HG03097 (cell line): ENCODE measurements around the gene SGIP1.
"Not testable (repeated sequence)": the region's sequence is repeated elsewhere in the genome, so short reads cannot be mapped to it uniquely, and the experiment has no call there.

Source experiments
- ATAC-seq: cut with Tn5 transposase; IDR thresholded peaks from one replicate; pipeline ENCODE4 v1.9.1; 2021; ENCODE audit not compliant: unreplicated experiment, low FRiP score

The SGIP1 gene

GRCh38 chr1:66758241-66758755, 224.3 kb downstream of the SGIP1 start:
- ATAC-seq, result peak; percentile 100

- no peak for ATAC-seq
Observed at GRCh38 chr1:66760506-66760905, 226.6 kb downstream of the SGIP1 start.

GRCh38 chr1:66761221-66761620, 227.3 kb downstream of the SGIP1 start:
- ATAC-seq, result no peak

- no peak for ATAC-seq
Observed at GRCh38 chr1:66764994-66765578, 231.1 kb downstream of the SGIP1 start.

GRCh38 chr1:66767626-66768025, 233.7 kb downstream of the SGIP1 start:
- ATAC-seq, result no peak

GRCh38 chr1:66768965-66769364, 235.0 kb downstream of the SGIP1 start:
- ATAC-seq, result no peak

GRCh38 chr1:66769512-66770229, 235.7 kb downstream of the SGIP1 start:
- no peak for ATAC-seq

- no peak for ATAC-seq
Observed at GRCh38 chr1:66770240-66770639, 236.3 kb downstream of the SGIP1 start.

GRCh38 chr1:66770694-66771093, 236.7 kb downstream of the SGIP1 start:
- no peak for ATAC-seq

GRCh38 chr1:66773227-66773626, 239.3 kb downstream of the SGIP1 start:
- ATAC-seq, result no peak

GRCh38 chr1:66774438-66774837, 240.5 kb downstream of the SGIP1 start:
- no peak for ATAC-seq

- ATAC-seq, result no peak
Observed at GRCh38 chr1:66775646-66776045, 241.7 kb downstream of the SGIP1 start.

GRCh38 chr1:66777831-66778230, 243.9 kb downstream of the SGIP1 start:
- ATAC-seq, result no peak

GRCh38 chr1:66778266-66778665, 244.3 kb downstream of the SGIP1 start:
- ATAC-seq, result no peak

- ATAC-seq, result no peak
Observed at GRCh38 chr1:66778969-66779368, 245.0 kb downstream of the SGIP1 start.

GRCh38 chr1:66779475-66780078, 245.6 kb downstream of the SGIP1 start:
- no peak for ATAC-seq

GRCh38 chr1:66785800-66786199, 251.8 kb downstream of the SGIP1 start:
- ATAC-seq, result not testable (repeated sequence)

- ATAC-seq, result no peak
Observed at GRCh38 chr1:66787641-66788040, 253.7 kb downstream of the SGIP1 start.

- ATAC-seq, result no peak
Observed at GRCh38 chr1:66788231-66788939, 254.4 kb downstream of the SGIP1 start.

- ATAC-seq, result no peak
Observed at GRCh38 chr1:66791621-66792610, 258.0 kb downstream of the SGIP1 start.
